Fibroblast of lung (primary cell): ENCODE data around the gene OLR1. TPM values are rescaled to one million over a fixed set of nuclear protein-coding genes. Genes with fewer than 3 reads are reported as not detected.

ENCODE experiments used
- DNase-seq, 2 donors: peaks; one replicate each; pipeline versions ENCODE4 v3.0.0 to v3.0.0-alpha.2; 2010; ENCODE audit warnings: low read depth in 2 of 2
- H2AFZ ChIP-seq: 2 replicates; pipeline ENCODE4 v1.5.1; 2012; ENCODE audit warnings: low read length, control low read depth, inconsistent platforms
- H3K27ac ChIP-seq: 2 replicates; pipeline ENCODE4 v1.5.1; 2011; ENCODE audit warnings: low read length, control low read depth; ENCODE audit not compliant: insufficient read depth
- H3K27me3 ChIP-seq: 2 replicates; pipeline ENCODE4 v1.5.1; 2011; ENCODE audit warnings: mild to moderate bottlenecking, low read length; ENCODE audit not compliant: control insufficient read depth, insufficient read depth
- H3K36me3 ChIP-seq: 2 replicates; pipeline ENCODE4 v1.5.1; 2011; ENCODE audit warnings: low read length; ENCODE audit not compliant: control insufficient read depth, insufficient read depth
- H3K4me1 ChIP-seq: 2 replicates; pipeline ENCODE4 v1.5.1; 2011; ENCODE audit warnings: low read length; ENCODE audit not compliant: control insufficient read depth, insufficient read depth; ENCODE audit errors: extremely low read depth
- H3K4me2 ChIP-seq: 2 replicates; pipeline ENCODE4 v1.5.1; 2011; ENCODE audit warnings: low read length, control low read depth; ENCODE audit not compliant: insufficient read depth; ENCODE audit errors: extremely low read depth
- H3K4me3 ChIP-seq, 4 experiments: fragments of 200-600 bp in 1 of 4; sonication (generic) in 1 of 4; replicated peaks in 1 of 4; 2 replicates each; pipeline ENCODE4 v1.5.1; 2011 to 2016; ENCODE audit warnings: low read length in 4 of 4, low read depth in 3 of 4, mild to moderate bottlenecking in 3 of 4, control low read depth in 2 of 4, inconsistent platforms in 1 of 4, mixed read lengths in 1 of 4; ENCODE audit not compliant: insufficient read depth in 1 of 4; ENCODE audit errors: control extremely low read depth in 1 of 4
- H3K79me2 ChIP-seq: 2 replicates; pipeline ENCODE4 v1.5.1; 2012; ENCODE audit warnings: mild to moderate bottlenecking, low read length, inconsistent platforms; ENCODE audit not compliant: control insufficient read depth, insufficient read depth
- H3K9ac ChIP-seq: 2 replicates; pipeline ENCODE4 v1.5.1; 2011; ENCODE audit warnings: mild to moderate bottlenecking, low read length, control low read depth; ENCODE audit not compliant: insufficient read depth
- H3K9me3 ChIP-seq: 2 replicates; pipeline ENCODE4 v1.5.1; 2012; ENCODE audit warnings: low read depth, low read length; ENCODE audit not compliant: control insufficient read depth, insufficient read depth
- H4K20me1 ChIP-seq: 2 replicates; pipeline ENCODE4 v1.5.1; 2011; ENCODE audit warnings: low read length; ENCODE audit not compliant: control insufficient read depth, insufficient read depth; ENCODE audit errors: extremely low read depth
- EZH2 ChIP-seq: IDR thresholded peaks from 2 replicates; pipeline ENCODE4 v1.5.1; 2012; ENCODE audit warnings: low read length, control low read depth, mild to moderate bottlenecking; ENCODE audit errors: missing control alignments
- polyA plus RNA-seq, 2 donors: library from polyadenylated mRNA; depleted of rRNA in 1 of 2; stranded (reverse) in 1 of 2; unstranded in 1 of 2; fragments of >200 nt; gene quantifications; 2 replicates each; pipeline ENCODE4 v1.2.1, GENCODE V29; 2011 to 2012; ENCODE audit warnings: missing spikeins in 1 of 2
- total RNA-seq: library from RNA; depleted of rRNA; stranded (reverse); fragments of >200 nt; gene quantifications from 2 replicates; pipeline ENCODE4 v1.2.1, GENCODE V29; 2014
- TF ChIP-seq, protein P1 (sequence below), 2 donors: IDR thresholded peaks in 1 of 2; conservative IDR thresholded peaks in 1 of 2; 1 replicate in 1 of 2; 2 replicates in 1 of 2; pipeline ENCODE4 v1.5.1; 2011 to 2012; ENCODE audit warnings: low read length in 2 of 2, control low read depth in 1 of 2, inconsistent platforms in 1 of 2, low read depth in 1 of 2, mild to moderate bottlenecking in 1 of 2

Gene OLR1
- total and polyA plus RNA-seq, 2 donors (not counting 1 experiment from before 2014, with no cell fraction given): 1.2 to 27.4 TPM

GRCh38 chr12:10179776-10180181 is 7.8 kb upstream of the OLR1 start:
- peak overlapping the region; percentile 9 for H3K4me2 ChIP-seq
- no peaks in the 10 kb centered on the region for H3K9me3 ChIP-seq
- TF ChIP-seq, protein P1, sequence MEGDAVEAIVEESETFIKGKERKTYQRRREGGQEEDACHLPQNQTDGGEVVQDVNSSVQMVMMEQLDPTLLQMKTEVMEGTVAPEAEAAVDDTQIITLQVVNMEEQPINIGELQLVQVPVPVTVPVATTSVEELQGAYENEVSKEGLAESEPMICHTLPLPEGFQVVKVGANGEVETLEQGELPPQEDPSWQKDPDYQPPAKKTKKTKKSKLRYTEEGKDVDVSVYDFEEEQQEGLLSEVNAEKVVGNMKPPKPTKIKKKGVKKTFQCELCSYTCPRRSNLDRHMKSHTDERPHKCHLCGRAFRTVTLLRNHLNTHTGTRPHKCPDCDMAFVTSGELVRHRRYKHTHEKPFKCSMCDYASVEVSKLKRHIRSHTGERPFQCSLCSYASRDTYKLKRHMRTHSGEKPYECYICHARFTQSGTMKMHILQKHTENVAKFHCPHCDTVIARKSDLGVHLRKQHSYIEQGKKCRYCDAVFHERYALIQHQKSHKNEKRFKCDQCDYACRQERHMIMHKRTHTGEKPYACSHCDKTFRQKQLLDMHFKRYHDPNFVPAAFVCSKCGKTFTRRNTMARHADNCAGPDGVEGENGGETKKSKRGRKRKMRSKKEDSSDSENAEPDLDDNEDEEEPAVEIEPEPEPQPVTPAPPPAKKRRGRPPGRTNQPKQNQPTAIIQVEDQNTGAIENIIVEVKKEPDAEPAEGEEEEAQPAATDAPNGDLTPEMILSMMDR (conservative IDR thresholded peaks at IDR 0.05 in 1 of 2, IDR thresholded peaks at IDR 0.05 in 1 of 2; ENCODE audit: low read depth in 1 of 2, low read length in 2 of 2): no peak
- no peak for TF ChIP-seq EZH2
- H2AFZ ChIP-seq: no peak overlapping the region
- H3K27ac ChIP-seq: no peak overlapping the region
- H3K4me1 ChIP-seq: peaks cover 25% of the 10 kb centered on the region
- no peaks in the 10 kb centered on the region for H4K20me1 ChIP-seq
- no peak overlapping the region for H3K9ac ChIP-seq
- H3K4me3 ChIP-seq: no peak overlapping the region
- DNase-seq: peak; percentile 10 to 52
- H3K36me3 ChIP-seq: no peaks in the 10 kb centered on the region
- H3K27me3 ChIP-seq: no peaks in the 10 kb centered on the region
- H3K79me2 ChIP-seq: no peaks in the 10 kb centered on the region

- H3K9ac ChIP-seq: no peak within 1 kb of the TSS
- H3K4me1 ChIP-seq: peaks cover 19% of the 10 kb centered on the region
- H3K27me3 ChIP-seq: no peaks in the 10 kb centered on the region
- H3K4me2 ChIP-seq: peak within 1 kb of the TSS; percentile 9
- H3K36me3 ChIP-seq: no peaks in the 10 kb centered on the region
- H3K79me2 ChIP-seq: no peaks in the 10 kb centered on the region
- H4K20me1 ChIP-seq: no peaks in the 10 kb centered on the region
- H3K27ac ChIP-seq: no peak within 1 kb of the TSS
- no peak for TF ChIP-seq EZH2
- TF ChIP-seq, protein P1 (conservative IDR thresholded peaks at IDR 0.05 in 1 of 2, IDR thresholded peaks at IDR 0.05 in 1 of 2; ENCODE audit: low read depth in 1 of 2, low read length in 2 of 2): no peak
- H3K4me3 ChIP-seq: no peak within 1 kb of the TSS
- H3K9me3 ChIP-seq: no peaks in the 10 kb centered on the region
- DNase-seq: no peak
- H2AFZ ChIP-seq: no peak within 1 kb of the TSS
Measured at GRCh38 chr12:10178821-10179220, 6.9 kb upstream of the OLR1 start, which contains the start of gene TMEM52B. TMEM52B (plus strand) TSS chr12:10179032; CDS start chr12:10179575, 543 bp downstream.

DNA sequence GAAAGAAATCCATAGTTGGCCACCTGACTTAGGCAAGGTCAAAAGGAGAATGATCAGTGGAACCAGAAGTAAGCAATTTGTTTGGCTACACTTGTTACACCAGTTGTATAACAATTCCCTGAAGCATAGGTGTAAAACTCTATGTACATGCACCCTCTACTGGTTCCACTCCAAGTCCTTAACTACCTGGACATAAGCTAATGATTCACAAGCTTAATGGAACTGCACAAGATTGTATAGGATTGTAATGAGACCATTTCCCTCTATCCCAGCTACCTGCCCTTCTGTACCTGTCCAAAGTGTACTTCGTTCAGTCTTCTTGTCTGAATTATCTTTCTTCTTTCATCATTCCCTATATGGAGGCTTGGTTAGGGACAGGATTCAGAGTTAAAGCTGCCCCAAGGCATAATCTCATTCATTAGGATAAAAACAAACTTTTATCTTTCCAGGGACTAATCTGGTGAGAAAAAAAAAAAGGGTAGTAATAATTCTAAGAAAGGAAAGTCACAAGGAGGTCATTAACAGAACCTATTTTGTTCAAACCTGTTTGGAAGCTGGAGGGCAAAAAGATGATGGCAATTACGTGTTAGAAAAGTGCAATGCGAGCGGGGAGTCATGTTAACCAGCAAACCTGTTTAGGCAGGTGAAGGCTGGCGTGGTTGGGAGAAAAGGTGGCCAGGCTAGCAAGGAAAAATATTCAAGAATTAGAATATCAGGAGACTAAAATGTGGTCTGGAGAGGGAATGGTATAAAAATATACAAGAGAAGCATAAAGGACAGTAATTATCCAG is 4.1 kb upstream of the OLR1 start:
- no peak overlapping the region for H2AFZ ChIP-seq
- no peak overlapping the region for H3K9ac ChIP-seq
- no peak for TF ChIP-seq EZH2
- TF ChIP-seq, protein P1 (conservative IDR thresholded peaks at IDR 0.05 in 1 of 2, IDR thresholded peaks at IDR 0.05 in 1 of 2; ENCODE audit: low read depth in 1 of 2, low read length in 2 of 2): no peak
- no peak overlapping the region for H3K27ac ChIP-seq
- no peaks in the 10 kb centered on the region for H3K36me3 ChIP-seq
- no peak for DNase-seq
- H3K4me3 ChIP-seq: no peak overlapping the region
- no peaks in the 10 kb centered on the region for H3K79me2 ChIP-seq
- no peak overlapping the region for H3K4me2 ChIP-seq
- no peaks in the 10 kb centered on the region for H3K9me3 ChIP-seq
- H4K20me1 ChIP-seq: no peaks in the 10 kb centered on the region
- H3K4me1 ChIP-seq: peaks cover 6% of the 10 kb centered on the region
- H3K27me3 ChIP-seq: no peaks in the 10 kb centered on the region
